Amniotic stem cell (primary cell): ENCODE results near the gene IGFBP2.

Experiments used
- DNase-seq: peaks from one replicate; lab custom pipeline; 2025; lab: John Stamatoyannopoulos, UW

IGFBP2 gene

GRCh38 chr2:216683846-216684245, 50.6 kb downstream of the IGFBP2 start:
- DNase-seq = no peak

- DNase-seq = no peak
Measured at GRCh38 chr2:216685327-216685875, 52.2 kb downstream of the IGFBP2 start.

- DNase-seq = no peak
Measured at GRCh38 chr2:216687111-216687510, 53.9 kb downstream of the IGFBP2 start.

- DNase-seq = no peak
Measured at GRCh38 chr2:216687646-216688045, 54.4 kb downstream of the IGFBP2 start.

DNA sequence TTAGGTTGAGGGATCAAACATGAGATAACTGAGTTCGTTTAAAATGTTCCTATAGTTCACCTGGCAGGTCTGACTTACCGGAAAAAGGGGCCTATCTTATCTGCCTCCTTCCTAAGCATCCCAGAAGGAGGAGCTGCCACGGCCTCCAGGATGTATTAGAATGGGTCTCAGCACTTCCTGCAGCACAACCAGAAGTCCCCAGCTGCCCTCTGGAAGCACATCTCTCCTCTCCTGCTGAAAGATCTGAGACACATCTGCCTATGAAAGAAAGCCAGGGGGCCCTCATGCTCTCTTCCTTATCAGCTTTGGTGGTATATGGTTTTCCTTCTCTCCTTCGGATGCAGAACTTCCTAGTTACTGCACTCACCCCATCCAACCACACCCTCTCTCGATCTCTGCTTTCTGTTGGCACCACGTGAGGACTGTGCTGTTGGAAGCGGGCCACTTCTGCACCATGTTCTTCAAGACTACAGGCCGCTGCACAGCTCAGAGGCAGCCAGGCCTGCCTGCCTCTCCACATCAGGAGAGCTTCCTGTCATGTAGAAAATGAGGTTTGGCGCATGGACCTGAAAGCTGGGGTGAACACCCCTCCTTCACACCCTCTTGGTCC, 55.6 kb downstream of the IGFBP2 start:
- DNase-seq = no peak

- no peak for DNase-seq
Measured at GRCh38 chr2:216689397-216689796, 56.2 kb downstream of the IGFBP2 start.

DNA sequence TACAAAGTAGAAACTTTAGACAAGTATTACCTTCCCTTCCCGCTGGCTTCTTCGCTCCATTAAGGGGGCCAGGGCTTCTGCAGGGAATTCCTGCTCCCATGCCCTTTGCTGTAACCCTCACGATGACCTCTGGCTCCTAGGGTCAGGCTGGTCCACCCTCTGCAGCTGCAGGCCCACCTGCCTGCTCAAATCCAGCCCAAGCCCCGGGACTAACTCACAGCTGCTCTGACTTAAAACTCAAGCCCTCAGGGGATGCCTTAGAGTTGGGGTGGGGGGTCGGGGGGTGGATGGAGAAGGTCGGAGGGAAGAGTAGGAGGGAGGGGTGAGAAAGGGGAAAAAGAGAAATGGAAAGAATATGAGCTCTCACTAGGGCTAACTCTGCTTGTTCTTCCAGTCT, 57.2 kb downstream of the IGFBP2 start:
- DNase-seq = no peak

GRCh38 chr2:216690853-216691741, 57.9 kb downstream of the IGFBP2 start:
- DNase-seq = peak; percentile 52

DNA sequence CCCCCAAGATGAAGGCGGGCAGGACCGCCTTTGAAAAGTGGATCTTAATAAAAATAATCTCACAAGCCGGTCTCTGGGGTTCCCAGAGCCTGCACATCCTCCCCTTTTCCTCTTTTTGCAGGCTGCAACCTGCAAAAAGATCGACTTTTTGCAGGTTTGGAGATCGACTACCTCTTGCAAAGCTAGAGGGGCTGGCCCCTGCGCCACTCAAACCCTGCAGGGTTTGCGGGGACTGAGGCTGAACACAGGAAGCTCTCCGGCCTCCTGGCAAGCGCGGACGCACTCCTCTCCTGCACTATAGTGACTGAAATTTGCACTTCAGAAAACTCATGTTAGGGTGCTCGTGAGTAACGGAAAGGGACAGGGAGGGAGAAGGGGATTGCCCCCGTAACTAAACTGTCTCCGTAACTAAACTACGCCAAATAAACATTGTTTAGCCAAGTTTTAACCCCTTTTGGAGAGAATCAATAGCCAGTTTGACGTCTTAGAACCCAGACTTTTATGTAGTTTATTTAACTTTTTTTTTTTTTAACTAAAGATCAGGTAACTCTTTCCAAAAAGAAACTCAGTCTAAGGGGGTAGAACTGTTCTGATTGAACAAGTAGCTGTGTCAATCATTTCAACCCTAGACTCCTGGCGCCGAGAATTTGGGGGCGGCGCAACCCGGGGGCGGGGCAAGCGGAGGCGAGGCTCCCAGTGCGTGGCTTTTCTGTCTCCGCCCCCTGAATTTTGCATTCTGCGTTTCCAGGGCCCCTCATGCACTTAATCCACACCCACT, 59.6 kb downstream of the IGFBP2 start:
- DNase-seq = peak; percentile 38

DNA sequence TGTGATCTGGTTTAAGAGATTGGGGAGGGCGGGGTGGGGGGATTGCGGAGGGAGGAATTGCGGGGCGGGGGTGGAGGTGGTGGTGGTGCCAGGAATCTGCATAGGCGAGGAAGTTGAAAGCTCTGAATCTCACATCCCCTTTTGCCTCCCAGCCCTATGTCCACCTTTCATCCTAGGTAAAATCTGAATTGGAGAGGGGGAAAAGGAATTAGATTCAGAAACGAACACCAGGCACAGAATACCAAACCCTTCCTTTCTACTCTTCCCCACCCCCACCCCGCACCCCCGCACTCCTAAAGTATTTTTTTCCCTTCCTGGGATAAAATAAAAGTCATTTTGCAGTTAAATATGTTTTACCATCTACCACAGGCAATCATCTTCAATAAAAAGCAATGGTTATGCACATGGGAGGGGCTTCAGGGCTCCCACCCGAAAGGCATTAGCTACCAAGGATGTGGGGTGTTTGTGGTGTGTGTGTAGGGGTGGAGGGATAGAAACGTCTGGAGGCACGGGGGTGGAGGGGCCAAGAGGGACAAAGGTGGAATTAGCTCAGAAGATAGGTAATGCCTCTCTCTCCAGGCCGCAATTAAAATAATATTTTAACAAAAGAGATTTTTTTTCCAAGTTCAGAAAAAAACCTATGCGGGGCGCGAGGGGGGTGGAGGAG, 60.3 kb downstream of the IGFBP2 start:
- no peak for DNase-seq

DNA sequence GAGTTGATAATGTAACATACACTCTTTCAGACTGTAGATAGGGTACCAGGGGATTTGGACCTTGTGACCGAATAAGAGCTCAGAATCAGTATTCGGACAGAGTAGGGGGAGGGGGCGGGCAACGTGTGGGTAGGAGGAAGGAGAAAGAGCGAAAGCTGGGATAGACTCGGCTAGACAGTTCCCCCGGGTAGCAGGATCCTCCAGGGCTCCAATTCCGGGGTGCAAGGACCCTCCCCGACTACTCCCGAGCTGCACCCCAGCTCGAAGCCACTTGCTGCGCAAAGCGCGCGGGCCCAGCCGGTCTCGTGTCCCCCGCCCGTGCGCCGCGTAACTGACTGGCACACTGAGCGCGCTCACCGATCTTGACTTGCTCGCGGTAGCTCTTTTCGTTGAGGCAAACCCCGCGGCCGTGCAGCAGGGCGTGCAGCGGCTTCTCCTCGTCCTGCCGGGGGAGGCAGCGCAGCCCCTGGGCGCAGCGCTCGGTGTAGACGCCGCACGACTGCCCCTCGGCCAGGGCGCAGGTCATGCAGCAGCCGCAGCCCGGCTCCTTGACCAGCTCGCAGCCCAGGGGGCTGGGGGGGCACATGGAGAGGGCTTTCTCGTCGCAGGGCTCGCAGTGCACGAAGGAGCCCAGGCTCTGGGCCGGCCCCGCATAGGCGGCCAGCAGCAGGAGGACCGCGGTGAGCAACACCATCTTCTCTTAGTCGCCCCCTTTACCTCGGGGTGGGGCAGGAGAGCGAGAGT, 61.0 kb downstream of the IGFBP2 start:
- DNase-seq = no peak

- no peak for DNase-seq
Measured at GRCh38 chr2:216694826-216695217, 61.6 kb downstream of the IGFBP2 start.

DNA sequence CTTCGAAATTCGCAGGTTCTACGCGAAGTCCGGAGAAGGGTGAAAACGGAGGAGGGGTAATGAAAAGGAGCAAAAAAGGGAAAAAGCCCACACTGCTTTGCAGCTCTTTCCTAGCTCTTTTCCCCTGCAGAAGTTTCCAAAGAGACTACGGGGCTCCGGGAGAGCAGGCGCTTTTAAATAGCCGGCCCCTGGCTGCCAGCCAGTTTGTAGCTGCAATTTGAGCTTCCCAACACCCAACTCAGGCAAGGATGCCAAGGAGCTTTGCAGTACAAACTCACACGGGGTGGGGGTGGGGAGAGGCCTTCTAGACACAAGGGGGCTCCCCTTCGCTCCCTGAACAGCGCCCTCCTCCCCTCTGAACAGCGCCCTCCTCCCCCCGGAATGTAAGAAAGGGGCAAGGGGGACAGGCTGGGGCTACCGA, 62.2 kb downstream of the IGFBP2 start, which contains the start of gene IGFBP5:
IGFBP5 (minus strand) TSS at position 149 of the 421 bp plus-strand sequence. CDS start 774 bp downstream, outside the sequence.
- peak; percentile 65 for DNase-seq

GRCh38 chr2:216696321-216696720, 63.1 kb downstream of the IGFBP2 start:
- DNase-seq = no peak

- DNase-seq = no peak
Measured at GRCh38 chr2:216696751-216697560, 63.7 kb downstream of the IGFBP2 start.

DNA sequence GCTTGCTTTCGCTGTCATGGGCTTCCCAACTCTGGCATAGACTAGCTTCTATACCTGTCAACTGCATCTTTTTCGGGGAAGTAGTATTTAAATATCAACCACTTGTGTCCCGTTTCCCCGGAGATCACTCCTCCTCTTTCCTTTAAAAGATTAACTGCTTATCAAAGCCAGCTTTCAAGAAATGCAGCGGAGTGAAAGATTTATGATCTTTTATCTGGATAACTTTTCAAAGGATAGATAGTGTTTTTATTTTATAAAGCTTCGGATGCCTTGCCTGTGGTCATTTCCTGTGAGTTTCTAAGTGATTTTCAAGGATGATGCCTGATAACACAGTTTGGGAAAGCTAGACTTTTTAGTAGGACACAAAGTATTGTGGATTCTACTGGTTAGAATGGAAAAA, 65.1 kb downstream of the IGFBP2 start:
- no peak for DNase-seq

- DNase-seq = peak; percentile 68
Measured at GRCh38 chr2:216698895-216699294, 65.7 kb downstream of the IGFBP2 start.

DNA sequence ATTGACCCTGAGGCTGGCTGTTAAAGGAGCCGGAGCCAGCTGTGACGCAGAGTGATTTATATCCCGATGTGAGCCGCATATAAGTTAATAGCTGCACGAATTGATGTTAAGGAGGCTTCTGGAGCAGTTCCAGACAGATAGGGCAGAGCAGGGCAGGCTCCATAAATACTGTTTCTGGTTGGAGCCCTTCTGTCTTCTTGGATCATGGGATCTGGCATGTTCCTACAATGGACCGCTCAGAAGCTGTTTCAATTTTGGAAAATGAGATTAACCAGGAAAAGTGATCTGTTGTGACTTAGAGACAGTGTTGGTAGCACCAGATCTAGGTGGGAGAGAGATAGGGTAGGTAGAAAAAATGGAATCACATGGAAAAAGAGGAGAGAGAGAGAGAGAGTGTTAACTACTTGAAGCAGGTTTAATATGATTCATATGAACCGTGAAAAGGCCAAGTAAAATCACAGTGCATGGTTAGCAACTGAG, 66.9 kb downstream of the IGFBP2 start:
- no peak for DNase-seq

DNA sequence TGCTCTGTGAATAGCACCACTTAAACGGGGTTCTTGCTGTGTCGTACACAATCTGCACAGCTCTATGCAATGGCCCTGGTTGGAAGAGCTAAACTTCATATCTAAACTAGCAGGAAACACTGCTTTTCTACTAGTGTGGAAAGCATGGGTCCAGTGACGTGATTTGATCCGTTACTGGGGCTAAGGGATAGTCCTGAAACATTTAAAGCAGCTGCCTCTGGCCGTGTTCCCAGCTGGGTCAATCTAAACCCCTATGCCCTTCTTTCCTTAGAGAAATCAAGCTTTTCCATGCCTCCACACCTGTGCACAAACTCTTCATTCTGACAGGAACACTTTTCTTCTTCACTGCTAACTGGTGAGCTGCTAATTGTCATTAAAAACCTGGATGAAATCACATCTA, 67.6 kb downstream of the IGFBP2 start:
- no peak for DNase-seq

DNA sequence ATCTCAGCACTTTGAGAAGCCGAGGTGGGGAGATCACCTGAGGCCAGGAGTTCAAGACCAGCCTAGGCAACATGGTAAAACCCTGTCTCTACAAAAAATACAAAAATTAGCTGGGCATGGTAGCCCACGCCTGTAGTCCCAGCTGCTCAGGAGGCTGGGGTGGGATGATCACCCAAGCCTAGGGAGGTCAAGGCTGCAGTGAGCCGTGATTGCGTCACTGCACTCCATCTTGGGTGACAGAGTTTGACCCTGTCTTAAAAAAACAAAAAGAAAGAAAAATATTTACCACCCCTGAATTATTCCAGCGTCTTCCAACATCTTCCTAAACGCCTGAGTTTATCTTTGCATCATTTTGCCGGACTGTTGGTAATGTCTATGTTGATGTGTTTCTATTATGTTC, 68.3 kb downstream of the IGFBP2 start:
- DNase-seq = no peak
